Activated T-helper 1 cell treated with anti-CD3 and anti-CD28 coated beads, Interleukin-2, amount 50 U/mL, for 16 hours (primary cell): ENCODE results near the gene FOXL3.
"Not testable (repeated sequence)": the region's sequence is repeated elsewhere in the genome, so short reads cannot be mapped to it uniquely, and the experiment has no call there.

ENCODE experiments used
- DNase-seq, 2 donors: peaks; one replicate each; pipeline ENCODE4 v3.0.0-alpha.2; 2020; ENCODE audit warnings: low read depth in 1 of 2, low spot score in 1 of 2

FOXL3 gene

GRCh38 chr7:335358-336148 is 45.6 kb downstream of the FOXL3 start:
- DNase-seq = no peak

DNA sequence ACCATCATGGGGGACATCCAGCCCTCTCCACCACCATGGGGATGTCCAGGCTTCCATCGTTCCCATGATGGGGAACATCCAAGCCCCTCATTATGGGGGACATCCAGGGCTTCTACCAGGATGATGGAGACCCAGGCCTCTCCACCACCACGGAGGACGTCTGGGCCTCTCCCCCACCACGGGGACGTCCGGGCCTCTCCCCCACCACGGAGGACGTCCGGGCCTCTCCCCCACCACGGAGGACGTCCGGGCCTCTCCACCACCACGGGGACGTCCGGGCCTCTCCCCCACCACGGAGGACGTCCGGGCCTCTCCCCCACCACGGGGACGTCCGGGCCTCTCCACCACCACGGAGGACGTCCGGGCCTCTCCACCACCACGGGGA is 46.2 kb downstream of the FOXL3 start:
- not testable (repeated sequence) for DNase-seq

DNA sequence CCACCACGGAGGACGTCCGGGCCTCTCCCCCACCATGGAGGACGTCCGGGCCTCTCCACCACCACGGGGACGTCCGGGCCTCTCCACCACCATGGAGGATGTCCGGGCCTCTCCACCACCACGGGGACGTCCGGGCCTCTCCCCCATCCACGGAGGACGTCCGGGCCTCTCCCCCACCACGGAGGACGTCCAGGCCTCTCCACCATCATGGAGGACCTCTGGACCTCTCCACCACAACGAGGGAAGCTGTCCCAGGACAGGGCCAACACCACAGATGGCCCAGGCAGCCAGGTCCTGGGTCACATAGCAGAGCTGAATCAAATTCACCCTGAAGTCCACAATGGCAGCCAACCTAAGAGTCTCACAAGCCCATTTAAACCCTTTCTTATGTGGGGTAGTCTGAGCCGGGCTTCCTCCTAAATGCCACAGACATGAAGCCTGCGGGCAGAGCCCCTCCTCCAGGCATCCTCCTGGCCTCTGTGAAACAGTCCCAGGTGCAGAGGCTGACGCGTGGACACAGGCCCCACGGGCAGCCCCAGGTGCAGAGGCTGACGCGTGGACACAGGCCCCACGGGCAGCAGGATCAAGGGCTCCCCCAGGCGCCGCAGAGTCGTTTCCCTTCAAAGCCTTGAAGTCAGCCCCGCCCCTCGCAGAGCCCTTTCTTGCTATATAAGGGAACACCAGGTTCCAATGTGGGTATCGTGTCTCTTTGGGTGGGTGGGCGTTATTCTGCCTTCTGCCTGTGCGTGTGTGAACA is 47.0 kb downstream of the FOXL3 start:
- DNase-seq = no peak

DNA sequence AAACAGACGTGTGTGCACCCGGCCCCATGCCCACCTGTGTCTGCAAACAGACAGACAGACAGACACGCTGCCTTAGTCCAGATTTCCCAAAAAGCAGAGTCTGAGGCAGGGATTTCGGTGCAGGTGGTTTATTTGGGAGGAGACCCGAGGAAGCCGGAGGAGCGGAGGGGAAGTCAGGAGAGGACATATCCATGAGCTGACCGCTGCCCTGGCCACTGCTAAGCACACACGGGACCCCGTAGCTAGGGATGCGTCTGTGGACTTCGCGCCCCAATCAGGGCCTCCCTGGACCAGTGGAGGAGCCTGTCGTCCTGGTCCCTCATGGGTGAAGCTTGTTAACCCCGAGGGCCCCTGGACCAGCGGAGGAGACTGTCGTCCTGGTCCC is 47.6 kb downstream of the FOXL3 start:
- DNase-seq = no peak

- DNase-seq = no peak
These were observed 48.5 kb downstream of the FOXL3 start for GRCh38 chr7:338295-339061.

GRCh38 chr7:339062-339342 is 49.0 kb downstream of the FOXL3 start:
- DNase-seq = no peak

- DNase-seq = no peak
These were observed 49.7 kb downstream of the FOXL3 start for GRCh38 chr7:339696-340095.

DNA sequence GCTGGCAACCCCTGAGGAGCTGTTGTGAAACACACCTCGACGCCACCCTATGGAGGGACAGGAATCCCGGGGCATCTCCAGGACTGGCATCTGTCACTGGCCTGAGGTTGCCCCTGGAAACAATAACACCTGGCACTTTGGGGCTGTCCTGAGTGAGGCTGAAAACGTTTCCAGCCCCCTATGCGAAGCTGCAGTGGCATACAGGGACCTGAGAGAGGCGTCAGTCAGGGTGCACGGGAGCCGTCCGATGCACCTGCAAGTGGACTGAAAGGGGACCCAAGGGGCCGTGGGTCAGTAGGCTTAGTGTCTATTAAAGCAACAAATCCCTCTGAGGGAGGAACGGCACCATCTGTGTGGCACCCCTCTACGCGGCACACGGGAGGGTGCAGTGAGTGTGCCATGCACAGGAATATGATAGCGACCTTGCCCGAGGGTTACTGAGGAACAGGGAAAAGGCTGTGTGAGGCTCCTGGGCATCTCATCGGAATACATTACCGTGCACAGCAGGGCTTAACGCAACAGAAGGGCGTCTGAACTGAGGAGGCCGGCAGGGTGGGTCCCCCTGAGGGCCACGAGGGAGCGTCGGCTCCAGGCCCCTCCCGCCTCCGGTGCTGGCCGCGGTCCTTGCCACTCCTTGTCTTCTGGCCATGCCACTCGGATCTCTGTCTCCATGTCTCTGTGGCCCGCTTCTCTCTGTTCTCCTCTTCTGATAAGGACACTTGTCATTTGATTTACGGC is 50.4 kb downstream of the FOXL3 start:
- DNase-seq = no peak
